ENCODE measurements around the gene CALCR.

CALCR gene

GRCh38 chr7:93429563-93429962, 145.0 kb downstream of the CALCR start:
- Mint-ChIP-seq H3K4me3 (no peak overlapping the region), H3K9me3 (no peaks in the 10 kb centered on the region), H3K4me1 (no peaks in the 10 kb centered on the region), H3K27ac (no peak overlapping the region), H3K36me3 (ENCODE audit: low read depth) (no peaks in the 10 kb centered on the region), H3K27me3 (ENCODE audit: low read depth, poor library complexity) (peaks cover 5% of the 10 kb centered on the region)
- DNase-seq = no peak
- TF ChIP-seq CTCF (IDR thresholded peaks at IDR 0.05) = no peak

- H3K4me3 Mint-ChIP-seq = no peak overlapping the region
- TF ChIP-seq CTCF (IDR thresholded peaks at IDR 0.05) = no peak
- no peak overlapping the region for H3K27ac Mint-ChIP-seq
- H3K4me1 Mint-ChIP-seq = no peaks in the 10 kb centered on the region
- H3K9me3 Mint-ChIP-seq = no peaks in the 10 kb centered on the region
- peaks cover 2% of the 10 kb centered on the region for H3K27me3 Mint-ChIP-seq (ENCODE audit: low read depth, poor library complexity)
- no peak for DNase-seq
- H3K36me3 Mint-ChIP-seq (ENCODE audit: low read depth) = no peaks in the 10 kb centered on the region
These were observed 147.4 kb downstream of the CALCR start for GRCh38 chr7:93427107-93427506.

- Mint-ChIP-seq H3K9me3 (no peaks in the 10 kb centered on the region), H3K4me1 (no peaks in the 10 kb centered on the region), H3K27ac (no peak overlapping the region), H3K4me3 (no peak overlapping the region), H3K27me3 (ENCODE audit: low read depth, poor library complexity) (no peaks in the 10 kb centered on the region), H3K36me3 (ENCODE audit: low read depth) (no peaks in the 10 kb centered on the region)
- no peak for DNase-seq
- TF ChIP-seq CTCF (IDR thresholded peaks at IDR 0.05) = no peak
These were observed 148.3 kb downstream of the CALCR start for GRCh38 chr7:93426155-93426696.

- Mint-ChIP-seq H3K36me3 (ENCODE audit: low read depth) (no peaks in the 10 kb centered on the region), H3K9me3 (no peaks in the 10 kb centered on the region), H3K4me3 (no peak overlapping the region), H3K27ac (no peak overlapping the region), H3K27me3 (ENCODE audit: low read depth, poor library complexity) (no peaks in the 10 kb centered on the region), H3K4me1 (no peaks in the 10 kb centered on the region)
- no peak for TF ChIP-seq CTCF (IDR thresholded peaks at IDR 0.05)
- DNase-seq = no peak
These were observed 159.9 kb downstream of the CALCR start for GRCh38 chr7:93414574-93414973.

GRCh38 chr7:93409324-93409723, 165.2 kb downstream of the CALCR start:
- Mint-ChIP-seq H3K4me1 (no peaks in the 10 kb centered on the region), H3K9me3 (peaks cover 22% of the 10 kb centered on the region), H3K27ac (no peak overlapping the region), H3K4me3 (no peak overlapping the region), H3K27me3 (ENCODE audit: low read depth, poor library complexity) (no peaks in the 10 kb centered on the region), H3K36me3 (ENCODE audit: low read depth) (no peaks in the 10 kb centered on the region)
- DNase-seq = no peak
- no peak for TF ChIP-seq CTCF (IDR thresholded peaks at IDR 0.05)

GRCh38 chr7:93407239-93407638, 167.3 kb downstream of the CALCR start:
- H3K27ac Mint-ChIP-seq = no peak overlapping the region
- H3K27me3 Mint-ChIP-seq (ENCODE audit: low read depth, poor library complexity) = no peaks in the 10 kb centered on the region
- TF ChIP-seq CTCF (IDR thresholded peaks at IDR 0.05) = no peak
- peaks cover 22% of the 10 kb centered on the region for H3K9me3 Mint-ChIP-seq
- no peaks in the 10 kb centered on the region for H3K36me3 Mint-ChIP-seq (ENCODE audit: low read depth)
- DNase-seq = no peak
- H3K4me3 Mint-ChIP-seq = no peak overlapping the region
- no peaks in the 10 kb centered on the region for H3K4me1 Mint-ChIP-seq

Measured in nephron progenitor cell (in vitro differentiated cells).